ENCODE results near the gene GAL3ST1.
A peak's percentile ranks its signal among the peaks of the same experiment; 100 is the strongest.
"Not testable (repeated sequence)": the region's sequence is repeated elsewhere in the genome, so short reads cannot be mapped to it uniquely, and the experiment has no call there.

GAL3ST1 gene

GRCh38 chr22:30596886-30597285, 22.4 kb upstream of the GAL3ST1 start:
- DNase-seq (ENCODE audit: low read depth, low spot score): no peak

- no peak for DNase-seq (ENCODE audit: low read depth, low spot score)
Measured at GRCh38 chr22:30596199-30596598, 21.7 kb upstream of the GAL3ST1 start.

- DNase-seq (ENCODE audit: low read depth, low spot score): not testable (repeated sequence)
Measured at GRCh38 chr22:30592360-30592713, 17.9 kb upstream of the GAL3ST1 start.

GRCh38 chr22:30591588-30592359, 17.3 kb upstream of the GAL3ST1 start, which contains the start of gene PES1:
Gene PES1 (minus strand): TSS chr22:30591910. CDS start chr22:30591833, 77 bp downstream.
- DNase-seq (ENCODE audit: low read depth, low spot score): peak; percentile 86

GRCh38 chr22:30591191-30591587, 16.7 kb upstream of the GAL3ST1 start:
- DNase-seq (ENCODE audit: low read depth, low spot score): no peak

- DNase-seq (ENCODE audit: low read depth, low spot score): no peak
Measured at GRCh38 chr22:30586414-30586813, 11.9 kb upstream of the GAL3ST1 start.

- no peak for DNase-seq (ENCODE audit: low read depth, low spot score)
Measured at GRCh38 chr22:30584441-30584840, 10.0 kb upstream of the GAL3ST1 start.

- DNase-seq (ENCODE audit: low read depth, low spot score): no peak
Measured at GRCh38 chr22:30582788-30583545, 8.5 kb upstream of the GAL3ST1 start.

GRCh38 chr22:30582051-30582450, 7.6 kb upstream of the GAL3ST1 start:
- DNase-seq (ENCODE audit: low read depth, low spot score): no peak

- DNase-seq (ENCODE audit: low read depth, low spot score): no peak
Measured at GRCh38 chr22:30580896-30581295, 6.4 kb upstream of the GAL3ST1 start.

- no peak for DNase-seq (ENCODE audit: low read depth, low spot score)
Measured at GRCh38 chr22:30578481-30578880, 4.0 kb upstream of the GAL3ST1 start.

GRCh38 chr22:30575859-30576258, 1.4 kb upstream of the GAL3ST1 start:
- DNase-seq (ENCODE audit: low read depth, low spot score): no peak

- no peak for DNase-seq (ENCODE audit: low read depth, low spot score)
Measured at GRCh38 chr22:30574997-30575671, 669 bp upstream of the GAL3ST1 start.

GRCh38 chr22:30573594-30574094, 821 bp downstream of the GAL3ST1 start:
- no peak for DNase-seq (ENCODE audit: low read depth, low spot score)

GRCh38 chr22:30572840-30573593, 1.4 kb downstream of the GAL3ST1 start:
- no peak for DNase-seq (ENCODE audit: low read depth, low spot score)

- no peak for DNase-seq (ENCODE audit: low read depth, low spot score)
Measured at GRCh38 chr22:30572210-30572609, 2.3 kb downstream of the GAL3ST1 start.

GRCh38 chr22:30569674-30570202, 4.7 kb downstream of the GAL3ST1 start:
- DNase-seq (ENCODE audit: low read depth, low spot score): no peak

- no peak for DNase-seq (ENCODE audit: low read depth, low spot score)
Measured at GRCh38 chr22:30568137-30568805, 6.2 kb downstream of the GAL3ST1 start.

- not testable (repeated sequence) for DNase-seq (ENCODE audit: low read depth, low spot score)
Measured at GRCh38 chr22:30567277-30567676, 7.2 kb downstream of the GAL3ST1 start.

GRCh38 chr22:30566125-30566524, 8.3 kb downstream of the GAL3ST1 start:
- no peak for DNase-seq (ENCODE audit: low read depth, low spot score)

GRCh38 chr22:30565341-30565740, 9.1 kb downstream of the GAL3ST1 start:
- DNase-seq (ENCODE audit: low read depth, low spot score): no peak

All from activated naive CD8-positive, alpha-beta T cell treated with anti-CD3 and anti-CD28 coated beads, Interleukin-2, amount 50 U/mL, for 16 hours (primary cell).